GM12872 (cell line): ENCODE data around the gene MARK2.

Source experiments
- CTCF ChIP-seq: IDR thresholded peaks from 3 replicates; pipeline ENCODE4 v1.5.1; 2011; ENCODE audit warnings: low read depth, mild to moderate bottlenecking, low read length, moderate library complexity; ENCODE audit not compliant: insufficient read depth

MARK2 gene

DNA sequence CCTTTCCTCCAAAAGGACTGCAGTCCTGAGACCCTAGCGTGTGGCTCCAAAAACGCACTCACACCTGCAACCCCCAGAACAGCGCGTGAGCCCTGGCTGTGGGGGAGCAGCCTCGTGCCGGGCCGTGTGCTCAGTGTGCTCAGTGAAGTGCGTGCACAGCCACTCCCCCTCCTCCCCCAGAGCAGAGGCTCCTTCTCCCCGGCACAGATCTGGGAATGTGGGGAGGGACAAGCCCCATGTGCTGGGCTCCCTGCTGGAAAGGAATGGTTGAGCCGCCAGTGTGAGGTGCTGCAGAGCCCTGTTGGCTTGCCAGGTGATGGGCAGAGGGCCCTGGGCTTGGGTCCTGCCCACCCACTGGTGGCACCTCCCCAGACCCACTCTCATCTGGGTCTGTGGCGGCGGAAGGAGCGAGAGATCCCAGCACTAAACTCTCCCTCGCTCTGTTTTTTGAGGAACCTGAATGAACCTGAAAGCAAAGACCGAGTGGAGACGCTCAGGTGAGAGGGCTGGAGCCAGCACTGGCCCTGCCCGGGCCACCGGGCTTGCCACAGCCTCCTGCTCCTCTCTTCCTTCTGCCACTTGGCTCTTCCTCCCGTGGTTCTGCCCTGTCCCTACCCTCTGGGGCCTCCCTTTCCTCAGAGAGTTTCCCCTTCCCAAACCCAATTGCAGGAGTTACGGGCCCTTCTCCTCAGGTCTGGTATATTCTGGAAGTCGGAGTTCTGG, 69.1 kb downstream of the MARK2 start:
- TF ChIP-seq CTCF: no peak

DNA sequence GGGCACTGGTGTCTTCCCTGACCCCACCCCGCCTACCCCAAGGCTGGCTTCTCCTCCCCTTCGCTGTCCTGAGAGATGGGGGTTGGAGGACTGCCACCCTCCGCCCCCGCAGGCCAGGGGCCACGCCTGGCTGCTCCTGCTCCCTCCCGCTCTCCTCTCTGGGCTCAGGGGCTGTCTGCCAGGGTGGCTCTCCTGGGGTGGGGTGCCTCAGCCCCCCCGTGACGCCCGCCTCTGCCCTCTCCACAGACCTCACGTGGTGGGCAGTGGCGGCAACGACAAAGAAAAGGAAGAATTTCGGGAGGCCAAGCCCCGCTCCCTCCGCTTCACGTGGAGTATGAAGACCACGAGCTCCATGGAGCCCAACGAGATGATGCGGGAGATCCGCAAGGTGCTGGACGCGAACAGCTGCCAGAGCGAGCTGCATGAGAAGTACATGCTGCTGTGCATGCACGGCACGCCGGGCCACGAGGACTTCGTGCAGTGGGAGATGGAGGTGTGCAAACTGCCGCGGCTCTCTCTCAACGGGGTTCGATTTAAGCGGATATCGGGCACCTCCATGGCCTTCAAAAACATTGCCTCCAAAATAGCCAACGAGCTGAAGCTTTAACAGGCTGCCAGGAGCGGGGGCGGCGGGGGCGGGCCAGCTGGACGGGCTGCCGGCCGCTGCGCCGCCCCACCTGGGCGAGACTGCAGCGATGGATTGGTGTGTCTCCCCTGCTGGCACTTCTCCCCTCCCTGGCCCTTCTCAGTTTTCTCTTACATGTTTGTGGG, 69.9 kb downstream of the MARK2 start:
- TF ChIP-seq CTCF: no peak

GRCh38 chr11:63909591-63910506, 70.9 kb downstream of the MARK2 start:
- no peak for TF ChIP-seq CTCF

DNA sequence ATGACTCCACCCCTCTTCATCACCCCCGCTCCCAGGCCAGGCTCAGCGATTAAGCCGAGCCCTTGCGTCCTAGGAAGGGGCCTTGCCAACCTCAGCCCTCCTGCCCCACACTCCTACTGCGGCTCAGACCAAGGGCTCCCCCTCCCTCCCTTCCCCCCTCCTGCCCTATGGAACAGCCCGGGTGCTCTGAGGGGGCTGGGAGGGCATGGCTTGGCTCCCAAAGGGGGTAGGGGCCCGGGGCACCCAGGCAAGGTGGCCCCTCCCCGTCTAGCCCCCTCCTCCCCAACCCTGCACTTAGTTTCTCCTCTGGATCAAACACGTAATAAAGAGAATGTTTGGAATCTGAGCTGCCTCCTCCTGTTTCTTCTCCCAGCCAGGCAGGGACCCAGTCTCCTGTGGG, 71.8 kb downstream of the MARK2 start:
- TF ChIP-seq CTCF: no peak

DNA sequence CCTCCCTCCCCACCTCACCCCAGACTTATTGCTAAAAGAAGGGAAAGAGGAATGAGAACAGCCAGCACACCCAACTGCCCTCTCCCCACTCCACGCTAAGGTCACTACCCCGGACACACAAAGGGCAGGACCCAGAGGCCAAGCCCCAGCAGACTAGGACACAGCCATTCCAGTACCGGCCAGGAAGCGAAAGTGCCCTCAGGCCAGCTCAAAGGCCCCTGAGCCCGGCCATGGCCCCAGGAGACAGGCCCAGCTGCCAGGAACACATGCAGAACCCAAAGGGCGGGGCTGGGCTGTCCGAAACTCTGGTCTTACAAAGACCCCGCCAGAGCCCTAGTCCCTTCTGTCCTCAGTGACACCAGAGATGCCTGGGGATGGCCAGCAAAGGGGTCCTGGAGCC, 72.5 kb downstream of the MARK2 start:
- no peak for TF ChIP-seq CTCF

- no peak for TF ChIP-seq CTCF
Measured at GRCh38 chr11:63911876-63912275, 73.0 kb downstream of the MARK2 start.

GRCh38 chr11:63912678-63913077, 73.8 kb downstream of the MARK2 start:
- TF ChIP-seq CTCF: 0 out of 3 replicates have a peak, but pooled peaks have one; percentile 4
